HG02588 (cell line): ENCODE data around the gene LRRC43.
"Not testable (repeated sequence)": the region's sequence is repeated elsewhere in the genome, so short reads cannot be mapped to it uniquely, and the experiment has no call there.

Source experiments
- ATAC-seq: cut with Tn5 transposase; IDR thresholded peaks from one replicate; pipeline ENCODE4 v1.9.1; 2021; ENCODE audit warnings: mild to moderate bottlenecking, moderate library complexity; ENCODE audit not compliant: unreplicated experiment

The LRRC43 gene

GRCh38 chr12:122155705-122156104 lies 27.2 kb upstream of the LRRC43 start:
- no peak for ATAC-seq

- ATAC-seq, result no peak
These were observed 24.1 kb upstream of the LRRC43 start for GRCh38 chr12:122158700-122159285.

- no peak for ATAC-seq
These were observed 23.0 kb upstream of the LRRC43 start for GRCh38 chr12:122159882-122160281.

- ATAC-seq, result no peak
These were observed 22.2 kb upstream of the LRRC43 start for GRCh38 chr12:122160761-122161160.

- ATAC-seq, result no peak
These were observed 21.2 kb upstream of the LRRC43 start for GRCh38 chr12:122161682-122162081.

- no peak for ATAC-seq
These were observed 19.9 kb upstream of the LRRC43 start for GRCh38 chr12:122162976-122163375.

- no peak for ATAC-seq
These were observed 16.2 kb upstream of the LRRC43 start for GRCh38 chr12:122166422-122167349.

- ATAC-seq, result no peak
These were observed 15.5 kb upstream of the LRRC43 start for GRCh38 chr12:122167356-122167925.

GRCh38 chr12:122168492-122168891 lies 14.4 kb upstream of the LRRC43 start:
- ATAC-seq, result no peak

GRCh38 chr12:122171399-122171798 lies 11.5 kb upstream of the LRRC43 start:
- no peak for ATAC-seq

GRCh38 chr12:122172262-122172939 lies 10.5 kb upstream of the LRRC43 start:
- ATAC-seq, result no peak

- ATAC-seq, result no peak
These were observed 8.6 kb upstream of the LRRC43 start, which contains the start of gene IL31 for GRCh38 chr12:122174155-122174845. IL31 (minus strand) TSS chr12:122174221; CDS start chr12:122174172, 49 bp downstream.

- ATAC-seq, result not testable (repeated sequence)
These were observed 6.5 kb upstream of the LRRC43 start for GRCh38 chr12:122176473-122176872.

GRCh38 chr12:122183588-122183940 lies 641 bp downstream of the LRRC43 start:
- ATAC-seq, result no peak

GRCh38 chr12:122184517-122184916 lies 1.6 kb downstream of the LRRC43 start:
- ATAC-seq, result no peak

GRCh38 chr12:122185079-122185478 lies 2.2 kb downstream of the LRRC43 start:
- no peak for ATAC-seq

GRCh38 chr12:122185494-122186082 lies 2.7 kb downstream of the LRRC43 start:
- ATAC-seq, result no peak

GRCh38 chr12:122187466-122187865 lies 4.5 kb downstream of the LRRC43 start:
- no peak for ATAC-seq

- ATAC-seq, result no peak
These were observed 6.9 kb downstream of the LRRC43 start for GRCh38 chr12:122189626-122190475.
